ENCODE data around the gene KRTAP19-8.

- TF ChIP-seq, protein P1, sequence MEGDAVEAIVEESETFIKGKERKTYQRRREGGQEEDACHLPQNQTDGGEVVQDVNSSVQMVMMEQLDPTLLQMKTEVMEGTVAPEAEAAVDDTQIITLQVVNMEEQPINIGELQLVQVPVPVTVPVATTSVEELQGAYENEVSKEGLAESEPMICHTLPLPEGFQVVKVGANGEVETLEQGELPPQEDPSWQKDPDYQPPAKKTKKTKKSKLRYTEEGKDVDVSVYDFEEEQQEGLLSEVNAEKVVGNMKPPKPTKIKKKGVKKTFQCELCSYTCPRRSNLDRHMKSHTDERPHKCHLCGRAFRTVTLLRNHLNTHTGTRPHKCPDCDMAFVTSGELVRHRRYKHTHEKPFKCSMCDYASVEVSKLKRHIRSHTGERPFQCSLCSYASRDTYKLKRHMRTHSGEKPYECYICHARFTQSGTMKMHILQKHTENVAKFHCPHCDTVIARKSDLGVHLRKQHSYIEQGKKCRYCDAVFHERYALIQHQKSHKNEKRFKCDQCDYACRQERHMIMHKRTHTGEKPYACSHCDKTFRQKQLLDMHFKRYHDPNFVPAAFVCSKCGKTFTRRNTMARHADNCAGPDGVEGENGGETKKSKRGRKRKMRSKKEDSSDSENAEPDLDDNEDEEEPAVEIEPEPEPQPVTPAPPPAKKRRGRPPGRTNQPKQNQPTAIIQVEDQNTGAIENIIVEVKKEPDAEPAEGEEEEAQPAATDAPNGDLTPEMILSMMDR (IDR thresholded peaks at IDR 0.05): no peak
- TF ChIP-seq POLR2A (IDR thresholded peaks at IDR 0.05): no peak
Measured at GRCh38 chr21:31018232-31018631, 20.0 kb downstream of the KRTAP19-8 start.

Data from uterus (tissue), 2 donors.